DOHH2 (cell line): Measurements from ENCODE around the gene FSCN2.
"Not testable (repeated sequence)": the region's sequence is repeated elsewhere in the genome, so short reads cannot be mapped to it uniquely, and the experiment has no call there.

Experiments used
- H3F3A ChIP-seq: fragments of 200-600 bp; sonication (generic), shearing (Covaris generic); 2 replicates; pipeline ENCODE4 v1.6.0; 2016; ENCODE audit warnings: antibody characterized with exemption, mild to moderate bottlenecking; ENCODE audit not compliant: control insufficient read depth, insufficient read depth
- H3K27ac ChIP-seq: fragments of 200-600 bp; sonication (generic); 2 replicates; pipeline ENCODE4 v1.5.1; 2014; ENCODE audit warnings: low read depth, mild to moderate bottlenecking, low read length, moderate library complexity
- H3K27me3 ChIP-seq: fragments of 200-600 bp; sonication (generic); 2 replicates; pipeline ENCODE4 v1.6.1; 2014; ENCODE audit warnings: mild to moderate bottlenecking, low read length, mixed read lengths; ENCODE audit not compliant: control insufficient read depth
- H3K36me3 ChIP-seq: fragments of 200-600 bp; sonication (generic); 2 replicates; pipeline ENCODE4 v1.6.1; 2014; ENCODE audit warnings: mild to moderate bottlenecking, low read length, moderate library complexity, mixed read lengths; ENCODE audit not compliant: control insufficient read depth
- H3K4me1 ChIP-seq: fragments of 200-600 bp; sonication (generic); 2 replicates; pipeline ENCODE4 v1.6.1; 2014; ENCODE audit warnings: mild to moderate bottlenecking, low read length, mixed read lengths; ENCODE audit not compliant: control insufficient read depth
- H3K4me2 ChIP-seq: fragments of 200-600 bp; sonication (generic); 2 replicates; pipeline ENCODE4 v1.6.0; 2014; ENCODE audit warnings: mild to moderate bottlenecking, low read length, moderate library complexity
- H3K4me3 ChIP-seq: fragments of 200-600 bp; sonication (generic); 2 replicates; pipeline ENCODE4 v1.5.1; 2014; ENCODE audit warnings: mild to moderate bottlenecking, low read length, mixed read lengths
- H3K79me2 ChIP-seq: fragments of 200-600 bp; sonication (generic); 2 replicates; pipeline ENCODE4 v1.6.1; 2014; ENCODE audit warnings: mild to moderate bottlenecking, low read length, mixed read lengths; ENCODE audit not compliant: control insufficient read depth
- H3K9me2 ChIP-seq: fragments of 200-600 bp; sonication (generic); replicated peaks from 2 replicates; pipeline ENCODE4 v1.6.1; 2014; ENCODE audit warnings: mild to moderate bottlenecking, low read length, mixed read lengths; ENCODE audit not compliant: control insufficient read depth
- H3K9me3 ChIP-seq: fragments of 200-600 bp; sonication (generic); 2 replicates; pipeline ENCODE4 v1.6.1; 2014; ENCODE audit warnings: antibody characterized with exemption, low read length, mixed read lengths; ENCODE audit not compliant: control insufficient read depth, insufficient read depth
- H4K20me1 ChIP-seq: fragments of 200-600 bp; sonication (generic); 2 replicates; pipeline ENCODE4 v1.6.0; 2014; ENCODE audit warnings: low read depth, mild to moderate bottlenecking, antibody characterized with exemption, low read length, moderate library complexity; ENCODE audit not compliant: control insufficient read depth, insufficient read depth
- CTCF ChIP-seq: fragments of 200-600 bp; sonication (generic); IDR thresholded peaks from one replicate; pipeline ENCODE4 v1.5.1; 2014; ENCODE audit warnings: antibody characterized with exemption, mild to moderate bottlenecking, low read depth, low read length; ENCODE audit not compliant: poor library complexity, severe bottlenecking
- EZH2phosphoT487 ChIP-seq: fragments of 200-600 bp; sonication (generic); IDR thresholded peaks from 2 replicates; pipeline ENCODE4 v1.6.1; 2017; ENCODE audit warnings: borderline replicate concordance, mild to moderate bottlenecking, antibody characterized with exemption, low read length, moderate library complexity, mixed read lengths

The FSCN2 gene

GRCh38 chr17:81583589-81584342 is 55.6 kb downstream of the FSCN2 start:
- Histone ChIP-seq H3K79me2 (peaks cover 3% of the 10 kb centered on the region; the same call in 1 of the 2 replicates), H3K4me3 (no peak overlapping the region), H3K36me3 (peaks cover 74% of the 10 kb centered on the region), H3K4me2 (no peak overlapping the region), H3K4me1 (no peaks in the 10 kb centered on the region), H3F3A (no peaks in the 10 kb centered on the region), H3K27ac (no peak overlapping the region), H3K27me3 (no peaks in the 10 kb centered on the region), H3K9me3 (no peaks in the 10 kb centered on the region), H3K9me2 (no peaks in the 10 kb centered on the region), H4K20me1 (no peaks in the 10 kb centered on the region)
- TF ChIP-seq EZH2phosphoT487 = no peak
- no peak for TF ChIP-seq CTCF

- H3K4me3 ChIP-seq, H3K27ac ChIP-seq, H3K9me2 ChIP-seq, H3K79me2 ChIP-seq, H3F3A ChIP-seq, H3K4me2 ChIP-seq, H4K20me1 ChIP-seq, H3K9me3 ChIP-seq, H3K27me3 ChIP-seq, H3K4me1 ChIP-seq: not testable (repeated sequence)
- peaks cover 80% of the 10 kb centered on the region for H3K36me3 ChIP-seq
Observed at GRCh38 chr17:81584771-81585170, 56.6 kb downstream of the FSCN2 start.

DNA sequence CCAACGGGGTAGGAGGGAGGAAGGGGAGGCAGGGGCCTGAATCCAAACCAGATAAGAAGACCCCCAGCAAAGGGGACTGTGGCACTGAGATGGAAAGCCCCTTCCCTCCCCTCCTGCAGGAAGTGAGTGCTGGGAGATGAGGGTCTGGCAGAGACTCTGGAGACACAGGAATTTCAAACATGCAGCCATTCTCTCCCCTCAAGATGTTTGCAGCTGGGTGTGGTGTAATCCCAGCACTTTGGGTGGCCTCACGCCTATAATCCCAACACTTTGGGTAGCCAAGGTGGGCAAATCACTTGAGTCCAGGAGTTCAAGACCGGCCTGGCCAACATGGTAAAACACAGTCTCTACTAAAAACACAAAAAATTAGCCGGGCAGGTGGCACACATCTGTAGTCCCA is 57.9 kb downstream of the FSCN2 start:
- Histone ChIP-seq H3K27me3 (no peaks in the 10 kb centered on the region), H3F3A (no peaks in the 10 kb centered on the region), H3K9me2 (no peaks in the 10 kb centered on the region), H3K4me1 (no peaks in the 10 kb centered on the region), H3K4me2 (no peak overlapping the region), H3K4me3 (no peak overlapping the region), H3K36me3 (peaks cover 86% of the 10 kb centered on the region), H4K20me1 (no peaks in the 10 kb centered on the region), H3K27ac (no peak overlapping the region), H3K9me3 (no peaks in the 10 kb centered on the region), H3K79me2 (peaks cover 3% of the 10 kb centered on the region; the same call in 1 of the 2 replicates)
- TF ChIP-seq EZH2phosphoT487 = no peak
- no peak for TF ChIP-seq CTCF
